BLaER1 treated with 17β-estradiol and CSF1 and Interleukin-3, amounts not matched to agents 10 nM and 100 nM (cell line): Measurements from ENCODE around the gene KIN.

Source experiments
- H3K27ac ChIP-seq, 11 experiments: shearing (Covaris generic); formaldehyde crosslinking; 2 replicates each; pipeline ENCODE4 v1.8.1; 2022
- H3K27me3 ChIP-seq, 11 experiments: shearing (Covaris generic); formaldehyde crosslinking; 2 replicates each; pipeline ENCODE4 v1.8.1; 2022
- H3K36me3 ChIP-seq, 11 experiments: shearing (Covaris generic); formaldehyde crosslinking; 2 replicates each; pipeline ENCODE4 v1.8.1; 2022
- H3K4me1 ChIP-seq, 10 experiments: shearing (Covaris generic); formaldehyde crosslinking; 2 replicates each; pipeline ENCODE4 v1.8.1; 2022
- H3K4me2 ChIP-seq, 11 experiments: shearing (Covaris generic); formaldehyde crosslinking; 2 replicates each; pipeline ENCODE4 v1.8.1; 2022
- H3K4me3 ChIP-seq, 10 experiments: shearing (Covaris generic); formaldehyde crosslinking; 2 replicates each; pipeline ENCODE4 v1.8.1; 2022
- H3K9ac ChIP-seq, 11 experiments: shearing (Covaris generic); formaldehyde crosslinking; 2 replicates each; pipeline ENCODE4 v1.8.1; 2022
- H3K9me3 ChIP-seq, 11 experiments: shearing (Covaris generic); formaldehyde crosslinking; replicated peaks in 1 of 11; 2 replicates each; pipeline ENCODE4 v1.8.1; 2022
- H4K20me1 ChIP-seq, 11 experiments: shearing (Covaris generic); formaldehyde crosslinking; 2 replicates each; pipeline ENCODE4 v1.8.1; 2022
- Cebpa-rat ChIP-seq, 11 experiments: shearing (Covaris generic); IDR thresholded peaks; 2 replicates each; pipeline ENCODE4 v1.8.1; 2022

KIN gene

DNA sequence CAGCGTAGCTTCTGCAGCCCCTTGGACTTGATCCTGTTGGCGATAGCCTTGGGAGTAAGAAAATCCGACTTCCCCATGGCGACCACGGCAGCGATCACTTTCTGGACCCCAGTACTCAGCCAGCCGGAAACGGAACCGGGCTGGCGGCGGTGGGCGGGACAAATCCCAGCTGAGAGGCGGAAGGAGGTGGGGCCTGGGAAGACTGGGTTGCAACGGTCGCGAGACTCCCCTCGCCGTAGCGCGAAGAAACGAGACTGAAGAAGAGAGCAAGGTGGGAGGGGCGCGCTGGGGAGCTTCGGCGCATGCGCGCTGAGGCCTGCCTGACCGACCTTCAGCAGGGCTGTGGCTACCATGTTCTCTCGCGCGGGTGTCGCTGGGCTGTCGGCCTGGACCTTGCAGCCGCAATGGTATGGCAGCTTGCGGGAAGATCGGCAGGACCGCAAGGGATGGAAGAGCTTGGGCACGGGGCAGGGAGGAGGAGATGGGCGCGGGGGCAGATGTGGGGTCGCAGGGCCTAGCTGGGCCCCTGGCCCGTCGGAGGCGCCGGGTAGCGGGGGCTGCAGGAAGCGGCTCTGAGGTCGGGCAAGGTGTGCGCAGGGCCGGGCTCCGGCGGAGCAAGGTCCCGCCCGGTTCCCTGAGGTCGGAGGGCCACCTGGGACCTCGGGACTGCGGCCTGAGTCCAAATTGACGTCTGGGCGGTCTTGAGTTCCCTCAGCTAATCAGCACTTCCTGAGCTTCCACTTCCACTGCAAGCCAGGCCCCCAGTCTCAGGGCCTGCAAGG lies at the start of gene KIN, which contains the start of gene ATP5F1C:
TSS of gene KIN (minus strand) at position 137 of the 782 bp plus-strand sequence. CDS start at position 77, 60 bp downstream.
TSS of gene ATP5F1C (plus strand) at position 321 of the 782 bp plus-strand sequence. CDS start at position 352, 31 bp downstream.
- H3K4me3 ChIP-seq = peak within 1 kb of the TSS; percentile 92 to 99 (median 96)
- H3K9me3 ChIP-seq = no peaks in the 10 kb centered on the region
- H4K20me1 ChIP-seq = peaks cover 58 to 96% (median 86%) of the 10 kb centered on the region in 11 experiments
- no peak for TF ChIP-seq Cebpa-rat (IDR thresholded peaks at IDR 0.05)
- H3K27me3 ChIP-seq = no peaks in the 10 kb centered on the region
- peak within 1 kb of the TSS; percentile 90 to 97 (median 94) for H3K27ac ChIP-seq
- peak within 1 kb of the TSS; percentile 89 to 99 (median 95) for H3K4me2 ChIP-seq
- peaks cover 31 to 73% (median 42%) of the 10 kb centered on the region in 10 experiments for H3K4me1 ChIP-seq
- H3K36me3 ChIP-seq = peaks cover 33 to 61% (median 47%) of the 10 kb centered on the region in 11 experiments
- peak within 1 kb of the TSS; percentile 94 to 99 (median 97) for H3K9ac ChIP-seq

DNA sequence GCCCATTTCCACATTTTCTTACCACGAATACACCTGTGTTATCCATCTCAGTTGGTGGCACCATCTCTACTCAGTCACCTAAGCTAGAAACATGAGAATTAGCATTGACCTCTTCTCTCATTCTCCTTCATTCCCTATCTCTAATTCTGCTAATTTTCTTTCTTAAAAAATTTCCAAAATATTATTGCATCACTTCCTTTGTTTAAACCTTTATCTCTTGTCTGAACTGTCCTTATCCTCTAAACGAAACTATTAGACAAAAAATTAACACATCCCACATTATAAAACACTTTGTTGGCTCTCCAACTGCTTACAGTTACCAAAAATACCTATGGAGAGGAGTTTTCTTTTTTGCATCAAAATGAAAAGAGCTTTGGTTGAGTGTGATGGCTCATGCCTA lies 48.8 kb upstream of the KIN start:
- Histone ChIP-seq H3K36me3 (peaks cover 20 to 88% (median 55%) of the 10 kb centered on the region in 11 experiments), H3K9me3 (peaks cover 0 to 7% (median 0%) of the 10 kb centered on the region in 11 experiments; a peak in 1 of 22 replicates), H3K4me3 (no peak overlapping the region), H3K4me1 (no peaks in the 10 kb centered on the region), H3K9ac (no peak overlapping the region), H3K27ac (no peak overlapping the region), H3K27me3 (no peaks in the 10 kb centered on the region), H3K4me2 (no peak overlapping the region), H4K20me1 (peaks cover 0 to 61% (median 6%) of the 10 kb centered on the region in 11 experiments; a peak in 13 of 22 replicates)
- TF ChIP-seq Cebpa-rat (IDR thresholded peaks at IDR 0.05) = no peak

- Histone ChIP-seq H3K36me3 (peaks cover 20 to 82% (median 57%) of the 10 kb centered on the region in 11 experiments), H3K4me2 (no peak overlapping the region), H3K9me3 (peaks cover 0 to 7% (median 0%) of the 10 kb centered on the region in 11 experiments; a peak in 1 of 22 replicates), H4K20me1 (peaks cover 0 to 73% (median 7%) of the 10 kb centered on the region in 11 experiments; a peak in 14 of 22 replicates), H3K4me1 (no peaks in the 10 kb centered on the region), H3K27ac (no peak overlapping the region), H3K4me3 (no peak overlapping the region), H3K27me3 (no peaks in the 10 kb centered on the region), H3K9ac (no peak overlapping the region)
- TF ChIP-seq Cebpa-rat (IDR thresholded peaks at IDR 0.05) = no peak
Observed at GRCh38 chr10:7834262-7834661, 46.5 kb upstream of the KIN start.

DNA sequence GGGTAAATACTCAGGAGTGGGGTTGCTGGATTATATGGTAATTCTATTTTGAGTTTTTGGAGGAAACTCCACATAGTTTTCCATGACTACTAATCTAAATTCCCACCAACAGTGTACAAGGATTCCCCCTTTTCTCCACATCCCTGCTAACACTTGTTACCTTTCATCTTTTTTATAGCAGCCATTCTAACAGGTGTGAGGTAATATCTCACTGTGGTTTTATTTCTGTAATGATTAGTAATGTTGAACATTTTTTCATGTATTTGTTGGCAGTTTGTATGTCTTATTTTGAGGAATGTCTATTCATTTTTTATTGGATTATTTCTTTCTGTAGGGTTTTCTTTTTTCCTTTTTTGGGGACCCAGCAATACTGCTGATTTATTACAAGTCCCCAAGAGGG lies 45.4 kb upstream of the KIN start:
- peaks cover 0 to 70% (median 7%) of the 10 kb centered on the region in 11 experiments; a peak in 14 of 22 replicates for H4K20me1 ChIP-seq
- TF ChIP-seq Cebpa-rat (IDR thresholded peaks at IDR 0.05) = no peak
- no peak overlapping the region for H3K4me3 ChIP-seq
- H3K9ac ChIP-seq = no peak overlapping the region
- no peaks in the 10 kb centered on the region for H3K4me1 ChIP-seq
- H3K9me3 ChIP-seq = peaks cover 0 to 7% (median 0%) of the 10 kb centered on the region in 11 experiments; a peak in 1 of 22 replicates
- no peaks in the 10 kb centered on the region for H3K27me3 ChIP-seq
- H3K36me3 ChIP-seq = peaks cover 21 to 80% (median 59%) of the 10 kb centered on the region in 11 experiments
- H3K4me2 ChIP-seq = no peak overlapping the region
- no peak overlapping the region for H3K27ac ChIP-seq

DNA sequence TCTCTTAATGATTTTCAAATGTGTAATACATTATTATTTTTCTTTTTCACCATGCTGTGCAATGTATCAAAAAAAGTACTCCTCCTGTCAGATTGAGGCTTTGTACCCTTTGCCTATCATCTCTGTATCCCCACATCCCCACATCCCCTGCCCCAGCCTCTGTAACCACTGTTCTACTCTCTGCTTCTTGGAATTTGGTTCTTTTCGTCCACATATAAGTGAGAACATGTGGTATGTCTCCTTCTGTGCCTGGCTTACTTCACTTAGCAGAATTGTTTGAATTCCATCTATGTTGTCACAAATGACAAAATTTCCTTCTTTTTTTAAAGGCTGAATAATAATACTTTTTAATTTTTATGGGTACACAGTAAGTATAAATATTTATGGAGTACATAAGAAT lies 44.3 kb upstream of the KIN start:
- no peak overlapping the region for H3K27ac ChIP-seq
- H3K36me3 ChIP-seq = peaks cover 31 to 84% (median 64%) of the 10 kb centered on the region in 11 experiments
- H3K4me1 ChIP-seq = no peaks in the 10 kb centered on the region
- TF ChIP-seq Cebpa-rat (IDR thresholded peaks at IDR 0.05) = no peak
- no peak overlapping the region for H3K4me3 ChIP-seq
- H3K9me3 ChIP-seq = peaks cover 0 to 7% (median 0%) of the 10 kb centered on the region in 11 experiments; a peak in 1 of 22 replicates
- H4K20me1 ChIP-seq = peaks cover 0 to 76% (median 9%) of the 10 kb centered on the region in 11 experiments; a peak in 15 of 22 replicates
- no peak overlapping the region for H3K4me2 ChIP-seq
- H3K27me3 ChIP-seq = no peaks in the 10 kb centered on the region
- H3K9ac ChIP-seq = no peak overlapping the region

- H3K4me3 ChIP-seq = no peak overlapping the region
- H4K20me1 ChIP-seq = peaks cover 0 to 67% (median 12%) of the 10 kb centered on the region in 11 experiments; a peak in 15 of 22 replicates
- H3K4me1 ChIP-seq = no peaks in the 10 kb centered on the region
- no peak overlapping the region for H3K27ac ChIP-seq
- no peaks in the 10 kb centered on the region for H3K9me3 ChIP-seq
- H3K4me2 ChIP-seq = no peak overlapping the region
- no peak overlapping the region for H3K9ac ChIP-seq
- H3K36me3 ChIP-seq = peaks cover 45 to 88% (median 68%) of the 10 kb centered on the region in 11 experiments
- TF ChIP-seq Cebpa-rat (IDR thresholded peaks at IDR 0.05) = no peak
- no peaks in the 10 kb centered on the region for H3K27me3 ChIP-seq
Observed at GRCh38 chr10:7829289-7829834, 41.6 kb upstream of the KIN start.

GRCh38 chr10:7826971-7827370 lies 39.2 kb upstream of the KIN start:
- no peak for TF ChIP-seq Cebpa-rat (IDR thresholded peaks at IDR 0.05)
- no peak overlapping the region for H3K9ac ChIP-seq
- H3K9me3 ChIP-seq = no peaks in the 10 kb centered on the region
- H3K27me3 ChIP-seq = no peaks in the 10 kb centered on the region
- peaks cover 51 to 91% (median 76%) of the 10 kb centered on the region in 11 experiments for H3K36me3 ChIP-seq
- H3K4me2 ChIP-seq = no peak overlapping the region
- peaks cover 0 to 54% (median 6%) of the 10 kb centered on the region in 11 experiments; a peak in 11 of 22 replicates for H4K20me1 ChIP-seq
- H3K27ac ChIP-seq = no peak overlapping the region; a peak in 1 of 22 replicates
- H3K4me3 ChIP-seq = no peak overlapping the region
- H3K4me1 ChIP-seq = no peaks in the 10 kb centered on the region

DNA sequence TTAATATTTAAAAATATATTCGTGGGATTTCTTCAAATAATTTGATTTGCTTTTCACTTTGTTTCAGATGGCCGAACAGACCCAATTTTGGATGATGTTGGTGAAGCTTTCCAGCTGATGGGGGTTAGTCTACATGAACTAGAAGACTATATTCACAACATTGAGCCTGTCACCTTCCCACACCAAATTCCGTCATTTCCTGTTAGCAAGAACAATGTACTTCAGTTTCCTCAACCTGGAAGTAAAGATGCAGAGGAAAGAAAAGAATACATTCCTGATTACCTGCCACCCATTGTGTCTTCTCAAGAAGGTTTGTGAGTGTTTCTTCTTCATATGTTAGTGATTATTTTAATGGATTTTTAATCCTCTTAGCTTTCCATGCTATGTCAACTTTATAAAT lies 36.5 kb upstream of the KIN start:
- no peak overlapping the region for H3K9ac ChIP-seq
- no peak overlapping the region for H3K4me3 ChIP-seq
- peaks cover 51 to 91% (median 78%) of the 10 kb centered on the region in 11 experiments for H3K36me3 ChIP-seq
- no peaks in the 10 kb centered on the region for H3K9me3 ChIP-seq
- no peak for TF ChIP-seq Cebpa-rat (IDR thresholded peaks at IDR 0.05)
- H3K4me2 ChIP-seq = no peak overlapping the region
- H3K4me1 ChIP-seq = peaks cover 8 to 15% (median 11%) of the 10 kb centered on the region in 10 experiments
- no peaks in the 10 kb centered on the region for H3K27me3 ChIP-seq
- H4K20me1 ChIP-seq = peaks cover 0 to 60% (median 16%) of the 10 kb centered on the region in 11 experiments; a peak in 13 of 22 replicates
- H3K27ac ChIP-seq = no peak overlapping the region

- no peaks in the 10 kb centered on the region for H3K9me3 ChIP-seq
- peak overlapping the region; percentile 81 to 92 (median 87) for H3K9ac ChIP-seq
- peak overlapping the region; percentile 71 to 96 (median 89) for H3K4me2 ChIP-seq
- no peaks in the 10 kb centered on the region for H3K27me3 ChIP-seq
- peak overlapping the region; percentile 96 to 100 (median 100) for H3K4me3 ChIP-seq
- peaks cover 0 to 45% (median 16%) of the 10 kb centered on the region in 11 experiments; a peak in 11 of 22 replicates for H4K20me1 ChIP-seq
- H3K4me1 ChIP-seq = peaks cover 15 to 31% (median 19%) of the 10 kb centered on the region in 10 experiments
- TF ChIP-seq Cebpa-rat (IDR thresholded peaks at IDR 0.05) = no peak
- peaks cover 9 to 39% (median 31%) of the 10 kb centered on the region in 11 experiments; a peak in 20 of 22 replicates for H3K36me3 ChIP-seq
- H3K27ac ChIP-seq = peak overlapping the region; percentile 21 to 86 (median 81); a peak in 21 of 22 replicates
Observed at GRCh38 chr10:7819121-7819460, 31.3 kb upstream of the KIN start.
